ENCODE measurements around the gene C1orf174. TPM values are rescaled to one million over a fixed set of nuclear protein-coding genes. Genes with fewer than 3 reads are reported as not detected.
"Not testable (repeated sequence)": the region's sequence is repeated elsewhere in the genome, so short reads cannot be mapped to it uniquely, and the experiment has no call there.

The C1orf174 gene
- polyA plus RNA-seq, 3 donors = 19.1 to 46.0 (median 21.3) TPM

DNA sequence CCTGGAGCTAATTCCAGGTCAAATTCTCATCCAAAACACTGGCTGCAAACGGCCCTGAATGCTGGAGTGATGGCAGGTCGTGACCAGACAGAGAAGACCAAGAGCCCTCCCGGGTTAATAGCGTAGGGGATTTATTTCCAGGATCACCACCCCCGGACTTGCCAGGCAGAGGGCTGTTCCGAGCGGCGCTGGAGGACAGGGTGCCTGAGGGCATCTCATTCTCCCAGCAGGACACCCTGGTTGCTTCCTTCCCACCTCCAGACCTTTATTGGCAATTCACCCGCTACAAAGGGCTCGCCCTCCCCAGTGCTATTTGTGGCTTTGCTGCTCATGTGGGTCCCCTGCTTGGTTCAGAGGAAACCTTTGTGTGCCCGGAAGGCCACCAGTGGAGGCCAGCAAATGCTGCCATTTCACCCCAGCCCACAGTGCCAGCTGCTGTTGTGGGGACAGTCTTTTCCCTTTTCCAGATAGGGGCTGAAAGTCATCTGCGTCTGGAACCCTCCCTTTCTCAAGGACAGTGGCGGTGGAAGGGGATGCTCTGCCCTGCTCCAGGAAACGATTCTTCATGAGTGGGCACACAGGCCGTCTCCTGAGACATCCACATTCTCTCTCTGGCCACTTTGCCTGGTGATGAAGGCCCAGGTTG lies 19.0 kb upstream of the C1orf174 start:
- Histone ChIP-seq H3K27me3 (ENCODE audit: control insufficient read depth in 2 of 2, insufficient read depth in 2 of 2, low read length in 2 of 2) (no peaks in the 10 kb centered on the region), H3K79me2 (ENCODE audit: insufficient read depth, low read length) (no peaks in the 10 kb centered on the region), H3K27ac (ENCODE audit: low read depth in 1 of 2, low read length in 2 of 2) (no peak overlapping the region), H3K36me3 (replicated peaks in 1 of 2; ENCODE audit: control insufficient read depth in 1 of 2, insufficient read depth in 2 of 2, low read length in 2 of 2) (no peaks in the 10 kb centered on the region), H3K4me1 (ENCODE audit: control insufficient read depth in 1 of 2, insufficient read depth in 2 of 2, low read length in 2 of 2) (no peaks in the 10 kb centered on the region), H4K20me1 (ENCODE audit: insufficient read depth, low read length) (no peaks in the 10 kb centered on the region), H3K4me2 (replicated peaks; ENCODE audit: extremely low read depth, low read length, poor library complexity, severe bottlenecking) (no peak overlapping the region), H3K9me3 (replicated peaks in 1 of 2; ENCODE audit: control insufficient read depth in 1 of 2, insufficient read depth in 1 of 2, low read length in 2 of 2) (no peaks in the 10 kb centered on the region), H2AFZ (ENCODE audit: insufficient read depth, low read depth, low read length, poor library complexity, severe bottlenecking) (no peak overlapping the region), H3K9ac (ENCODE audit: insufficient read depth, low read length, poor library complexity, severe bottlenecking) (no peak overlapping the region), H3K4me3 (replicated peaks in 1 of 3; ENCODE audit: low read depth in 2 of 3, low read length in 3 of 3) (no peak overlapping the region)
- H3K27me3 Mint-ChIP-seq (ENCODE audit: low read depth in 3 of 3) = peaks cover 12 to 15% (median 12%) of the 10 kb centered on the region in 3 donors
- H3K9me3 Mint-ChIP-seq = peaks cover 0 to 6% (median 1%) of the 10 kb centered on the region in 7 donors
- no peak for TF ChIP-seq CTCF (IDR thresholded peaks at IDR 0.05)
- H3K4me3 Mint-ChIP-seq = no peak overlapping the region
- WGBS (ENCODE audit: insufficient coverage) = 78% methylated on average over 8 of the region's 15 CpGs
- no peak overlapping the region for H3K27ac Mint-ChIP-seq
- no peaks in the 10 kb centered on the region for H3K36me3 Mint-ChIP-seq
- no peaks in the 10 kb centered on the region for H3K4me1 Mint-ChIP-seq
- no peak for DNase-seq
- intact Hi-C loops (cut with micrococcal nuclease) = loop anchor here in 1 of 2 donors (10.0 kb wide), 1 partner anchor 1826 kb away; no protein-coding TSS in a partner anchor

DNA sequence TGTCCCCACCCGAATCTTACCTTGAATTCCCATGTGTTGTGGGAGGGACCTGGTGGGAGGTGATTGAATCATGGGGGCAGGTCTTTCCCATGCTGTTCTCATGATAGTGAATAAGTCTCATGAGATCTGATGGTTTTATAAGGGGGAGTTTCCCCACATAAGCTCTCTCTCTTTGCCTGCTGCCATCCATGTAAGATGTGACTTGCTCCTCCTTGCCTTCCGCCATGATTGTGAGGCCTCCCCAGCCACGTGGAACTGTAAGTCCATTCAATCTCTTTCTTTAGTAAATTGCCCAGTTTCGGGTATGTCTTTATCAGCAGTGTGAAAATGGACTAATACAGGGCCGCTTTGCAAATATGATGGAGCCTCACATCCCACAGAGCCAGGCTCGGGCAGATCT lies 18.3 kb upstream of the C1orf174 start:
- intact Hi-C loops (cut with micrococcal nuclease) = loop anchor here in 1 of 2 donors (10.0 kb wide), 1 partner anchor 1826 kb away; no protein-coding TSS in a partner anchor
- not testable (repeated sequence) for H3K36me3 ChIP-seq (replicated peaks in 1 of 2; ENCODE audit: control insufficient read depth in 1 of 2, insufficient read depth in 2 of 2, low read length in 2 of 2); H3K9me3 ChIP-seq (replicated peaks in 1 of 2; ENCODE audit: control insufficient read depth in 1 of 2, insufficient read depth in 1 of 2, low read length in 2 of 2); H2AFZ ChIP-seq (ENCODE audit: insufficient read depth, low read depth, low read length, poor library complexity, severe bottlenecking); H3K27ac ChIP-seq (ENCODE audit: low read depth in 1 of 2, low read length in 2 of 2); H3K9me3 Mint-ChIP-seq; H3K4me2 ChIP-seq (replicated peaks; ENCODE audit: extremely low read depth, low read length, poor library complexity, severe bottlenecking); H4K20me1 ChIP-seq (ENCODE audit: insufficient read depth, low read length); H3K4me3 Mint-ChIP-seq; DNase-seq; H3K36me3 Mint-ChIP-seq; H3K4me1 Mint-ChIP-seq; H3K27me3 ChIP-seq (ENCODE audit: control insufficient read depth in 2 of 2, insufficient read depth in 2 of 2, low read length in 2 of 2); H3K9ac ChIP-seq (ENCODE audit: insufficient read depth, low read length, poor library complexity, severe bottlenecking); H3K4me1 ChIP-seq (ENCODE audit: control insufficient read depth in 1 of 2, insufficient read depth in 2 of 2, low read length in 2 of 2); H3K27ac Mint-ChIP-seq; H3K79me2 ChIP-seq (ENCODE audit: insufficient read depth, low read length); H3K4me3 ChIP-seq (replicated peaks in 1 of 3; ENCODE audit: low read depth in 2 of 3, low read length in 3 of 3)
- WGBS (ENCODE audit: insufficient coverage) = 93% methylated on average over 2 of the region's 6 CpGs
- peaks cover 10 to 15% (median 12%) of the 10 kb centered on the region in 3 donors for H3K27me3 Mint-ChIP-seq (ENCODE audit: low read depth in 3 of 3)
